K562 (cell line): ENCODE results near the gene ZNF484. TPM values are rescaled to one million over a fixed set of nuclear protein-coding genes. Genes with fewer than 3 reads are reported as not detected.

Experiments
- BRF1 ChIP-seq: IDR thresholded peaks from 3 replicates; pipeline ENCODE4 v1.6.1; 2011; ENCODE audit warnings: borderline replicate concordance, mild to moderate bottlenecking; ENCODE audit not compliant: insufficient read length; ENCODE audit errors: extremely low read depth
- C11orf30 ChIP-seq: fragments of 450-650 bp; IDR thresholded peaks from 2 replicates; pipeline ENCODE4 v1.6.1; 2016; ENCODE audit warnings: low read depth, mild to moderate bottlenecking
- CBX1 ChIP-seq: sonication (generic); IDR thresholded peaks from 2 replicates; pipeline ENCODE4 v1.6.1; 2016; ENCODE audit warnings: antibody characterized with exemption, low read depth, mild to moderate bottlenecking
- CBX3 ChIP-seq, 2 experiments: IDR thresholded peaks; 1 replicate in 1 of 2; 2 replicates in 1 of 2; pipeline ENCODE4 v1.6.1; 2012; ENCODE audit warnings: inconsistent platforms in 2 of 2, low read length in 2 of 2, borderline replicate concordance in 1 of 2, control low read depth in 1 of 2
- CCAR2 ChIP-seq: fragments of 200-400 bp; formaldehyde crosslinking; IDR thresholded peaks from 2 replicates; pipeline ENCODE4 v1.6.1; 2017; ENCODE audit warnings: mild to moderate bottlenecking, low read depth, low read length
- E2F3 ChIP-seq: fragments of 250-450 bp; sonication (Bioruptor Pico); IDR thresholded peaks from 2 replicates; pipeline ENCODE4 v1.4.0; 2020; ENCODE audit warnings: mild to moderate bottlenecking
- NELFE ChIP-seq: IDR thresholded peaks from 2 replicates; pipeline ENCODE4 v1.6.1; 2011; ENCODE audit warnings: mild to moderate bottlenecking; ENCODE audit not compliant: insufficient read depth, insufficient read length
- RCOR1 ChIP-seq, 2 experiments: IDR thresholded peaks; 2 replicates each; pipeline ENCODE4 v1.6.1; 2012; ENCODE audit warnings: low read depth in 2 of 2, low read length in 2 of 2, borderline replicate concordance in 1 of 2, improper control_type of control experiment in 1 of 2
- SAFB2 ChIP-seq: fragments of 200-400 bp; formaldehyde crosslinking; IDR thresholded peaks from 2 replicates; pipeline ENCODE4 v1.6.1; 2018; ENCODE audit warnings: borderline replicate concordance, low read length, low read depth, moderate library complexity; ENCODE audit not compliant: severe bottlenecking
- TRIM24 ChIP-seq, 2 experiments: fragments of 450-650 bp; IDR thresholded peaks; 2 replicates each; pipeline ENCODE4 v1.6.1; 2016
- ZNF445 ChIP-seq: fragments of 250-450 bp; sonication (Bioruptor Pico); IDR thresholded peaks from 2 replicates; pipeline ENCODE4 v1.4.0; 2020; ENCODE audit warnings: low read depth, mild to moderate bottlenecking, moderate library complexity
- ZNF507 ChIP-seq: conservative IDR thresholded peaks from 2 replicates; pipeline ENCODE4 v1.6.1; 2017; ENCODE audit warnings: missing genetic modification characterization, missing compliant biosample characterization
- polyA plus RNA-seq, 8 experiments: library from polyadenylated mRNA; depleted of rRNA in 4 of 8; stranded (reverse) in 5 of 8; unstranded in 3 of 8; fragments of >200 nt; fragmentation: Nextera tagmentation in 2 of 8; fragmentation: Illumina TruSeq in 1 of 8; extraction: Ambion mirVana in 2 of 8; extraction: Trizol in 1 of 8; gene quantifications; 2 replicates each; pipeline versions ENCODE4 v1.2.1 to v1.2.3, GENCODE V29; 2011 to 2014; ENCODE audit warnings: inconsistent platforms in 1 of 8, missing spikeins in 1 of 8
- total RNA-seq, 7 experiments: library from RNA; depleted of rRNA in 6 of 7; stranded (reverse); fragments of >200 nt in 6 of 7; fragmentation: Illumina TruSeq in 2 of 7; extraction: Trizol in 2 of 7; gene quantifications; 2 replicates each; pipeline versions ENCODE4 v1.2.1 to v1.2.3, GENCODE V29; 2011 to 2021; ENCODE audit warnings: low replicate concordance in 1 of 7
- TF ChIP-seq, protein P1 (sequence below): fragments of 200-800 bp; sonication (Bioruptor generic); IDR thresholded peaks from 2 replicates; pipeline ENCODE4 v1.6.1; 2016; ENCODE audit warnings: missing genetic modification characterization, missing compliant biosample characterization
- TF ChIP-seq, protein P2 (sequence below): fragments of 250-450 bp; sonication (Bioruptor Pico); IDR thresholded peaks from 2 replicates; pipeline ENCODE4 v1.4.0; 2020; ENCODE audit warnings: borderline replicate concordance
- TF ChIP-seq, protein P3 (sequence below): fragments of 450-650 bp; formaldehyde crosslinking; IDR thresholded peaks from 2 replicates; pipeline ENCODE4 v1.4.0; 2020; ENCODE audit warnings: mild to moderate bottlenecking, moderate library complexity
- TF ChIP-seq, protein P4 (sequence below): fragments of 250-450 bp; sonication (Bioruptor Pico); IDR thresholded peaks from 2 replicates; pipeline ENCODE4 v1.8.0; 2021; ENCODE audit warnings: moderate library complexity, mild to moderate bottlenecking, inconsistent platforms
- TF ChIP-seq, protein P5 (sequence below), 2 experiments: fragments of 450-650 bp; IDR thresholded peaks; 2 replicates each; pipeline ENCODE4 v1.6.1; 2016

ZNF484 gene
- total and polyA plus RNA-seq, 9 of the 15 experiments (the other 6 are each of a cell fraction or from before 2014, with no cell fraction given), result 1.1 to 5.8 (median 2.5) TPM

DNA sequence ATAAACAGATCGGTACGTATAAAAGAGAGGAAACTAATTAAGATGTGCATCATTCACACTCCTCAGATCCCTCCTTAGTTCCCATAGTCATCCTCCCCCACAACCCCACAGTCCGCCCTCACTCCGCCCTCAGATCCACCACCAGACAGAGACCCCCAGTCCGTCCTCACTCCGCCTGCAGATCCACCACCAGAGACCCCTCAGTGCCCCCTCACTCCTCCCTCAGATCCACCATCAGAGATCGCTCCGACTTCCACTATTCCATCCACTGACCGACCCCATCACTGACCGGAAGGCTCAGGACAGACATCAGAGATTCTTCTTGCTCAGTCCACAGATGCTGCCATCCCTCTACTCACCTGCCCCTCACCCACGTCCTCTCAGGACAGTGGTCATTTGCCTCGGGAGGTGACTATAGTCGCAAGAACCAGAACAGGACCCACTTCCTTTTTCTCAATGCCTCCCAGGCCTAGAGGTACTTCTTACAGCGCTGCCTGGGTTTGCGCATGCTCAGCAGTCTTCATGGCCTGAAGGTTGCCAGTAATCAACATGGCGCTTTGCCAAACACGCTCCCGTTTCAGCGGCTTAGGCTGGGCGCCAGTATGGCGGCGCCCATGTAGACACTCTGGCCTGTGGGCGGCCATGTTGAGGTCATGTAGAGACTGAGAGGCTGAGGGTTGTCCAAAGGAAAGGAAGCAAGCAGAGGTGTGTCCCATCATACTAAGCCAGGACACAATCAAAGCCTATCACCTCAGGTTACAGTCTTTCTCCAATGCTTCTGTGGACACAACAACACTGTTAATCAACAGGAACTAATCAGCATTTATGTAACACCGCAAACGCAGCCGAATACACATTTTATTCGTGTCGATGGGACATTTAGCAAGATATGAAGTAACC is at the start of gene ZNF484 (continued):
- TF ChIP-seq, protein P1, sequence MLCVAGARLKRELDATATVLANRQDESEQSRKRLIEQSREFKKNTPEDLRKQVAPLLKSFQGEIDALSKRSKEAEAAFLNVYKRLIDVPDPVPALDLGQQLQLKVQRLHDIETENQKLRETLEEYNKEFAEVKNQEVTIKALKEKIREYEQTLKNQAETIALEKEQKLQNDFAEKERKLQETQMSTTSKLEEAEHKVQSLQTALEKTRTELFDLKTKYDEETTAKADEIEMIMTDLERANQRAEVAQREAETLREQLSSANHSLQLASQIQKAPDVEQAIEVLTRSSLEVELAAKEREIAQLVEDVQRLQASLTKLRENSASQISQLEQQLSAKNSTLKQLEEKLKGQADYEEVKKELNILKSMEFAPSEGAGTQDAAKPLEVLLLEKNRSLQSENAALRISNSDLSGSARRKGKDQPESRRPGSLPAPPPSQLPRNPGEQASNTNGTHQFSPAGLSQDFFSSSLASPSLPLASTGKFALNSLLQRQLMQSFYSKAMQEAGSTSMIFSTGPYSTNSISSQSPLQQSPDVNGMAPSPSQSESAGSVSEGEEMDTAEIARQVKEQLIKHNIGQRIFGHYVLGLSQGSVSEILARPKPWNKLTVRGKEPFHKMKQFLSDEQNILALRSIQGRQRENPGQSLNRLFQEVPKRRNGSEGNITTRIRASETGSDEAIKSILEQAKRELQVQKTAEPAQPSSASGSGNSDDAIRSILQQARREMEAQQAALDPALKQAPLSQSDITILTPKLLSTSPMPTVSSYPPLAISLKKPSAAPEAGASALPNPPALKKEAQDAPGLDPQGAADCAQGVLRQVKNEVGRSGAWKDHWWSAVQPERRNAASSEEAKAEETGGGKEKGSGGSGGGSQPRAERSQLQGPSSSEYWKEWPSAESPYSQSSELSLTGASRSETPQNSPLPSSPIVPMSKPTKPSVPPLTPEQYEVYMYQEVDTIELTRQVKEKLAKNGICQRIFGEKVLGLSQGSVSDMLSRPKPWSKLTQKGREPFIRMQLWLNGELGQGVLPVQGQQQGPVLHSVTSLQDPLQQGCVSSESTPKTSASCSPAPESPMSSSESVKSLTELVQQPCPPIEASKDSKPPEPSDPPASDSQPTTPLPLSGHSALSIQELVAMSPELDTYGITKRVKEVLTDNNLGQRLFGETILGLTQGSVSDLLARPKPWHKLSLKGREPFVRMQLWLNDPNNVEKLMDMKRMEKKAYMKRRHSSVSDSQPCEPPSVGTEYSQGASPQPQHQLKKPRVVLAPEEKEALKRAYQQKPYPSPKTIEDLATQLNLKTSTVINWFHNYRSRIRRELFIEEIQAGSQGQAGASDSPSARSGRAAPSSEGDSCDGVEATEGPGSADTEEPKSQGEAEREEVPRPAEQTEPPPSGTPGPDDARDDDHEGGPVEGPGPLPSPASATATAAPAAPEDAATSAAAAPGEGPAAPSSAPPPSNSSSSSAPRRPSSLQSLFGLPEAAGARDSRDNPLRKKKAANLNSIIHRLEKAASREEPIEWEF (CRISPR knock-in tag), result no peak
- TF ChIP-seq, protein P2, sequence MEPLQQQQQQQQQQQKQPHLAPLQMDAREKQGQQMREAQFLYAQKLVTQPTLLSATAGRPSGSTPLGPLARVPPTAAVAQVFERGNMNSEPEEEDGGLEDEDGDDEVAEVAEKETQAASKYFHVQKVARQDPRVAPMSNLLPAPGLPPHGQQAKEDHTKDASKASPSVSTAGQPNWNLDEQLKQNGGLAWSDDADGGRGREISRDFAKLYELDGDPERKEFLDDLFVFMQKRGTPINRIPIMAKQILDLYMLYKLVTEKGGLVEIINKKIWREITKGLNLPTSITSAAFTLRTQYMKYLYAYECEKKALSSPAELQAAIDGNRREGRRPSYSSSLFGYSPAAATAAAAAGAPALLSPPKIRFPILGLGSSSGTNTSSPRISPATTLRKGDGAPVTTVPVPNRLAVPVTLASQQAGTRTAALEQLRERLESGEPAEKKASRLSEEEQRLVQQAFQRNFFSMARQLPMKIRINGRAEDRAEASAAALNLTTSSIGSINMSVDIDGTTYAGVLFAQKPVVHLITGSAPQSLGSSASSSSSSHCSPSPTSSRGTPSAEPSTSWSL (CRISPR knock-in tag), result no peak
- TF ChIP-seq SAFB2, result no peak
- TF ChIP-seq CBX3 (IDR thresholded peaks at IDR 0.05; ENCODE audit: borderline replicate concordance in 1 of 2, low read length in 2 of 2), result peak in 1 of 2 experiments; percentile 35; a peak in 1 of 3 replicates
- TF ChIP-seq CCAR2, result no peak
- TF ChIP-seq CBX1, result no peak; the same call in 1 of the 2 replicates
- 0 out of 2 replicates have a peak, but pooled peaks have one; percentile 26 for TF ChIP-seq E2F3
- TF ChIP-seq, protein P3, sequence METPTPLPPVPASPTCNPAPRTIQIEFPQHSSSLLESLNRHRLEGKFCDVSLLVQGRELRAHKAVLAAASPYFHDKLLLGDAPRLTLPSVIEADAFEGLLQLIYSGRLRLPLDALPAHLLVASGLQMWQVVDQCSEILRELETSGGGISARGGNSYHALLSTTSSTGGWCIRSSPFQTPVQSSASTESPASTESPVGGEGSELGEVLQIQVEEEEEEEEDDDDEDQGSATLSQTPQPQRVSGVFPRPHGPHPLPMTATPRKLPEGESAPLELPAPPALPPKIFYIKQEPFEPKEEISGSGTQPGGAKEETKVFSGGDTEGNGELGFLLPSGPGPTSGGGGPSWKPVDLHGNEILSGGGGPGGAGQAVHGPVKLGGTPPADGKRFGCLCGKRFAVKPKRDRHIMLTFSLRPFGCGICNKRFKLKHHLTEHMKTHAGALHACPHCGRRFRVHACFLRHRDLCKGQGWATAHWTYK (CRISPR knock-in tag), result peak; percentile 79; the same call in 1 of the 2 replicates
- TF ChIP-seq, protein P4, sequence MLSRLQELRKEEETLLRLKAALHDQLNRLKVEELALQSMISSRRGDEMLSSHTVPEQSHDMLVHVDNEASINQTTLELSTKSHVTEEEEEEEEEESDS (CRISPR knock-in tag), result no peak
- TF ChIP-seq RCOR1 (IDR thresholded peaks at IDR 0.05; ENCODE audit: borderline replicate concordance in 1 of 2, low read depth in 2 of 2, low read length in 2 of 2), result peak in 1 of 2 experiments; percentile 21; a peak in 1 of 4 replicates
- TF ChIP-seq NELFE, result no peak
- no peak for TF ChIP-seq TRIM24 (IDR thresholded peaks at IDR 0.05)
- TF ChIP-seq ZNF507 (tag), result no peak
- peak; percentile 95 for TF ChIP-seq C11orf30
- TF ChIP-seq ZNF445 (CRISPR knock-in tag), result no peak
- TF ChIP-seq, protein P5, sequence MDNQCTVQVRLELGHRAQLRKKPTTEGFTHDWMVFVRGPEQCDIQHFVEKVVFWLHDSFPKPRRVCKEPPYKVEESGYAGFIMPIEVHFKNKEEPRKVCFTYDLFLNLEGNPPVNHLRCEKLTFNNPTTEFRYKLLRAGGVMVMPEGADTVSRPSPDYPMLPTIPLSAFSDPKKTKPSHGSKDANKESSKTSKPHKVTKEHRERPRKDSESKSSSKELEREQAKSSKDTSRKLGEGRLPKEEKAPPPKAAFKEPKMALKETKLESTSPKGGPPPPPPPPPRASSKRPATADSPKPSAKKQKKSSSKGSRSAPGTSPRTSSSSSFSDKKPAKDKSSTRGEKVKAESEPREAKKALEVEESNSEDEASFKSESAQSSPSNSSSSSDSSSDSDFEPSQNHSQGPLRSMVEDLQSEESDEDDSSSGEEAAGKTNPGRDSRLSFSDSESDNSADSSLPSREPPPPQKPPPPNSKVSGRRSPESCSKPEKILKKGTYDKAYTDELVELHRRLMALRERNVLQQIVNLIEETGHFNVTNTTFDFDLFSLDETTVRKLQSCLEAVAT (IDR thresholded peaks at IDR 0.05), result peak in 1 of 2 experiments; percentile 64; a peak in 1 of 4 replicates
- no peak for TF ChIP-seq BRF1
